K562 treated with DMSO at 1 percent for 4 hours (cell line): ENCODE measurements around the gene GJB4. TPM values are rescaled to one million over a fixed set of nuclear protein-coding genes. Genes with fewer than 3 reads are reported as not detected.

Experiments
- total RNA-seq: library from RNA; unstranded; fragments of 300-600 nt; gene quantifications from 2 replicates; pipeline ENCODE4 v1.2.3, GENCODE V29; 2022; ENCODE audit not compliant: insufficient read depth

The GJB4 gene
- not detected in 2 replicates for total RNA-seq

GRCh38 chr1:34759503-34760357 lies at the start of gene GJB4:
TSS of gene GJB4 (plus strand) at chr1:34759740. CDS start at chr1:34761255, 1,515 bp downstream.

GRCh38 chr1:34754964-34755637 lies 4.4 kb upstream of the GJB4 start, which contains the start of gene GJB5:
TSS of gene GJB5 (plus strand) at chr1:34755047. CDS start at chr1:34757331, 2,284 bp downstream.

GRCh38 chr1:34781071-34781843 lies 21.7 kb downstream of the GJB4 start, which contains the start of gene GJB3:
TSS of gene GJB3 (plus strand) at chr1:34781214. CDS start at chr1:34784763, 3,549 bp downstream.

GRCh38 chr1:34792868-34793727 lies 33.6 kb downstream of the GJB4 start, which contains the start of gene GJA4:
TSS of gene GJA4 (plus strand) at chr1:34792999. CDS start at chr1:34794214, 1,215 bp downstream.

Other genes starting within 250 kb of the GJB4 start
- gene GJB5, start 4.7 kb upstream of the GJB4 start, total RNA-seq = not detected in 2 replicates
- not detected in 2 replicates for gene GJB3, start 21.5 kb downstream of the GJB4 start, total RNA-seq
- gene GJA4, start 33.3 kb downstream of the GJB4 start, total RNA-seq = not detected in 2 replicates
- gene SMIM12, start 100.0 kb downstream of the GJB4 start, total RNA-seq = 34.0 and 36.5 TPM in 2 replicates
- gene DLGAP3, start 169.9 kb downstream of the GJB4 start, total RNA-seq = not detected in 2 replicates
- gene TMEM35B, start 225.6 kb downstream of the GJB4 start, total RNA-seq = 17.2 and 20.1 TPM in 2 replicates